Stimulated activated CD8-positive, alpha-beta memory T cell treated with anti-CD3 and anti-CD28 coated beads, Interleukin-4, amount 100 ng/mL, for 1 hour (primary cell): ENCODE measurements around the gene SAMD1.
A peak's percentile ranks its signal among the peaks of the same experiment; 100 is the strongest.

Source experiments
- DNase-seq, 2 donors: peaks; one replicate each; pipeline ENCODE4 v3.0.0-alpha.2; 2020; ENCODE audit warnings: low read depth in 2 of 2, low spot score in 1 of 2

Gene SAMD1

GRCh38 chr19:14090509-14091080 is at the start of gene SAMD1:
Gene SAMD1 (minus strand): TSS chr19:14090751.
- peak; percentile 74 to 78 for DNase-seq

DNA sequence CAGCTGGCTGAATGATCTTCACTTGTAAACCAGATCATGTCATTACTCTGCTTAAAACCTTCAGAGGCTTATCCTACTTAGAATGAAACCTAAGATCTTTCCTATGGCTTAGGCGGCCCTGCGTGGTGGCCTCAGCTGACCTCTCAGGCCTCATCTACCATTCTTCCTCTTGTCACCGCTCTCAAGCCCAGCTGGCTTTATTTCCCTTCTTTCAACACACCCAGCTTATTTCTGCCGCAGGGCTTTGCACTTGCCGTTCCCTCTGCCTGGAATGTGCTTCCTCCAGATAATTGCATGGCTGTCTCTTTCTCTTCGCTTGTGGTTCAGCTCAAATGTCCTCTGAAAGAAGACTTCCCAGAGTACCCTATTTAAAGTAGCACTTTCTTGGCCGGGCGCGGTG is 49.4 kb upstream of the SAMD1 start:
- no peak for DNase-seq

DNA sequence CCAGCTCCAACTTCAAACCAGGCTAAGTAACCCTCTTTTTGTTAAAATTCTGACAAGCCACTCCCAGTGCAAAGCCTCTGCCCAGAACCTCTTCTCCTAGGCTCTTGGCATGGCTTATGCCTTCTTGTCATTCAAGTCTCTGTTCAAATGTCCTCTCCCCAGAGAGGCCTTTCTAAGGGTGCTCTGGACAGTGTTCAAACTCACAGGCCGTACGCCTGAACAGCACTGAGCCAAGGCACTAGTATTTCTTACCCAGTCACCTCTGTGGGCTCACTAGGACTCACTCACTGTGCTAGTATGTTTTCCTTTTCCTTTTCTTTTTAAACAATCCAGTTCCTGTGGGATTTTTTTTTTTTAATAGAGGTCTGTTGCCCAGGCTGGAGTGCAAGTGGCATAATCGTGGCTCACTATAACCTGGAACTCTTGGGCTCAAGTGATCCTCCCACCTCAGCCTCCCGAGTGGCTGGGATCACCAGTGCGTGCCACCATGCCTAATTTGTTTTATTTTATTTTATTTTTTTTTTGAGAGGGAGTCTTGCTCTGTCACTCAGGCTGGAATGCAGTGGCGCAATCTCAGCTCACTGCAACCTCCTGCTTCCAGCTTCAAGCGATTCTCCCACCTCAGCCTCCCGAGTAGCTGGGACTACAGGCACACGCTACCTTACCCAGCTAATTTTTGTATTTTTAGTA is 48.2 kb upstream of the SAMD1 start:
- no peak for DNase-seq

DNA sequence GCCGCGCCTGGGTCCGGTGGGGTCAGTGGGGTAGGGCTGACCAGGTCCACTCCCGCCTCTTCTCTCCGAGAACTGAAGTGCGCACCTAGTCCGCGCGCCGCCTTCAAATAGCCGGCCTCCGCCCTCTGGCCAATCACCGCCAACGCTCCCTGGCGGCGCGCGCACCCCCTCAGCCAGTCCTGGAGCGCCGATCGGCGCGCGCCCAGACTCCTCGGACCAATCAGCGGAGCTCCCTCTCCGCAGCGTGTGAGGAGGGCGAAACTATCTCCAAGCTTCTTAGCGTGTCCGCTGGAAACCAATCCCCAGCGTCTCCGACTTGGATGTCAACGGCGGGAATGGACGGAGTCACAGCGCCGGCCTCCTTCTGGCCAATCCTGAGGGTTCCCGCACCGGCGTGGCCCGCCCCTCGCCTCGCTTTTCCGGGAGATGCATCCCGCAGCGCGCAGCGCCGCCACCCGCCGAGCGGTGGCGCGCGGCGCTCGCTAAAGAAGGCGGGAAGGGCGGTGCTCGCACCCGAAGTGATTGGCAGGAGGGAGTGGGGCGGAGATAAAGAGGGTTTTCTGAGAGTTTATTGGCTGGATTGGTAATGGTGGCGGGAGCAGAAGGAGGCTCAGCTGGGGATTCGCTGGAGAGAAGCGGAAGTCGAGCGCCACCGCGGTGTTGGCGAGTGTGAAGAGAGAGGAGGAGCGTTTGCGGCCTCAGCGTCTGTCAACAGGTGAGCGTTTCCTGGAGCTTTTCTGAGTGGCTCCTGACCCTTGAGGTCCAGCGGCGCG is 46.1 kb upstream of the SAMD1 start, which contains the start of gene ASF1B:
TSS of gene ASF1B (minus strand) at position 81 of the 773 bp plus-strand sequence. CDS start 133 bp downstream, outside the sequence.
- DNase-seq = peak; percentile 88 to 95

GRCh38 chr19:14135985-14136508 is 45.5 kb upstream of the SAMD1 start:
- DNase-seq = no peak

DNA sequence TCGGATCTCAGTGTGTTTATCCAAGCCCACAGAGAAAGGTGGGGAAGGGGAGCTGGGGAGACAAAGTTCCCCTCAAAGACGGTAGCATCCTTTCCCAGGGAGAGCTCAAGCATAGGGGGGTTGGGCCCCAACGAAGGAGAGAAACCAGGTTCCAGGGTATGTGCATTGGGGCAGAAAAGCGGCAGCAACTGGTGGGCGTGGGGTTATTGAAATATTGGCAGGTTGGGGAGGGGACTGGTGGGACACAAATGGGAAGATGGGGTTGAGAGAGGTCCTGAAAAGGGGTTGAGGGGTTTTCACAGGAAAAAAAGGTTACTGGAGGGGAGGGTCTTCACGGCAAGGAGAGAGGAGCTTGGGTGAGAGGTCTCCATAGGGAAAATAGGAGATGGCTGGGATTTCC is 44.8 kb upstream of the SAMD1 start:
- no peak for DNase-seq

- DNase-seq = no peak
Measured at GRCh38 chr19:14127929-14128509, 37.5 kb upstream of the SAMD1 start.

DNA sequence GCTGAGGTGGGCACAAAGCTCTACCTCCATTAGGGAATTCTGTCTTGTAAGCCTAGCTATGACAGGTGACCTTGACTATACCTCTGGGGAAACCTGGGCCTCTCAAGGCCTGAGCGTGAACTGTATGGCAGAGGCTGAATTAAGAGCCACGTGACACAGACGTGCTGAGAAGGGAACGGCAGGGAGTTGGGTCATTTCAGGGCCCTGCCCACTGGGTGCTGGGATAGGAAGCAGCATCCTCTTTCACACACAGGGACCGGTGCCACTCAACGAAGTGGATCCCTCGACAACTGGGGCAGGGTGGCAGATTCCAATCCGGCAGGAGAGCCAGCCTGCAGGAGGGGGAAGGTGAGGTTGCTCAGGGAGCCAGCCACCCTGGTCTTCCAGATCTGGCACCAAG is 36.6 kb upstream of the SAMD1 start:
- no peak for DNase-seq

DNA sequence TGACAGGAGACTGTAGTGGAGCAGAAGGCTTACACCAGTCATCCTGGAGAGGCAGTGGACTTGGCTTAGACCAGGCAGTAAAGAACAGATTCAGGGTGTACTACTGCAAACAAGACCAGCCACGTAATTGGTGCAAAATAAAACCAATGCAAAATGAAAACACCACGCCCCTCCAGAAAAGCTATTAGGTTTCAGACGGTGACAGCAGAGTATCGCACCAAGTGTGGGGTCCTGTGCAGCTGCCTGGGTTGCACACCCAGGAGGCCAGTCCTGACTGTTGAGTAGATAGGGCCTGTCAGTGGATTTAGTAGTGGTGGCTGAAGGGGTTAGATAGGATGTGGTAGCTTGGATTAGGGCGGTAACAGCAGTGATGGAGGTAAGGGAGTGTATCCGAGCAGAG is 32.4 kb upstream of the SAMD1 start:
- DNase-seq = no peak

DNA sequence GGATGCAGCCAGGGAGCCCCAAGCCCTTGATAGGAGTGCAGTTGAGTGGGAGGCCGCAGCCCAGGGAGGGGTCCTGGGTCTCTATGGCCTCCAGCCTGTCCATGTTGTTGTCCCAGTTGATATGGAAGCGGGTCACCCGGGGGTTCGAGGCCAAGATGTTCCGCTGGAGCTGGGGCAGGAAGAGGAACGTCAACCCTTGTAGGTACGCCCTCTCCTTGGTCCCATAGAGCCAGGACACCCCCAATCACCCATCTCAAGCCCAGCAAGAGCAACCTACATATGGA is 29.9 kb upstream of the SAMD1 start:
- DNase-seq = no peak

GRCh38 chr19:14119644-14120496 is 29.3 kb upstream of the SAMD1 start:
- no peak for DNase-seq

GRCh38 chr19:14119146-14119545 is 28.6 kb upstream of the SAMD1 start:
- DNase-seq = no peak

GRCh38 chr19:14118165-14119051 is 27.9 kb upstream of the SAMD1 start:
- no peak for DNase-seq

DNA sequence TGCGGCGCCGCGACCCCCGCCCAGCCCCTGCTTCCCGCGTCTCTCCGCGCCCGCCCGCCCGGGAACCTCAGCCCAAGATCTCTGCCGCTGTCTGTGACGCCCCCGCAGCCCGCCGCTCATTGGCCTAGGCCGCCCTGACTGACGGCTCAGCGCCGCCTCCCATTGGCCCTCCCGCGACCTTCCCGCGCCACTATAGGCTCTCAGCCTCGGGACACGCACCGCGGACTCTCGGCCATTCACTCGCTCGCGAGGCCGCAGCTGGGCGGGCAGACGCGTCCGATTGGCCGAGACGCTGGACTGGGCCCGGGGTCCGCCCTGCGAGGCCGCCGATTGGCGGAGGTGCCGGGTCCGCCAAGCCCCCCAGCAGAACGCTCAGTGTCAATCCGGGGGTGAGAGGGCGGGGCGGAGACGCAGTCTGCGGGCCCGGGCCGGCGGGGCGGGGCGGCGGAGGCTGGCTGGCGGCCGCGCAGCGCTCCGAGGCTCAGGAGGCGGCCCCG is 27.2 kb upstream of the SAMD1 start, which contains the start of gene PRKACA:
TSS of gene PRKACA (minus strand) at position 95 of the 497 bp plus-strand sequence. CDS start 215 bp downstream, outside the sequence.
- DNase-seq = peak; percentile 96 to 98

DNA sequence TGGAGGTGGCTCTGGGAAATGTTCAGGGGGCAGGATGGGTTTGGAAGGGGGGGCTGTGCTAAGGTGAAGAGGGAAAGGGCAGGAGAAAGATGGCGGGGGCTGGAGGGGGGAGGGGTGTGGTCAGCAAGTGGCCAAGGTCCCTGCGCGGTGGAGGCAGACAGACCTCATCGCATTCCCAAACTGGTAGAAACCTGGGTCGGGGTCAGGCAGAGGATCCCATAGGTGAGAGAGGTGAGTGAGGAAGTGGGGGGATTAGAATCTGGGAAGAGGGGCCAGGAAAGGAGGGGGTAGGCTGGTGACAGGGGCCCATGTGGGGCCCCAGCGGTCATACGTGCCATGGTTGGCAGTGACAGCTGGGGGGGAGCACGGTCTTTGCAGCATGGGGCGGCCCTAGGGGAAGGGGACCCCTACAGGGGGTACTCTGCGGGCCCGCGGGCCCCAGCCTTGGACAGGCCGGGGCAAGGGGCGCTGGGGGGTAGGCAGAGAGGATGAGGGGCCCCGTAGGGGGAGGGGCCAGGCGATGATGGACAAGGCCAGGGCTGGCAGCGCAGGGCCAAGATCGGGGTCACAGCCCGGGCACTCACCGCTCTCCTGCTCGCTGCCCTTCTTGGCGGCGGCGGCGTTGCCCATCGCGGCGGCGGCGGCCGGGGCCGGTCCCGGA is 26.5 kb upstream of the SAMD1 start:
- DNase-seq = no peak

DNA sequence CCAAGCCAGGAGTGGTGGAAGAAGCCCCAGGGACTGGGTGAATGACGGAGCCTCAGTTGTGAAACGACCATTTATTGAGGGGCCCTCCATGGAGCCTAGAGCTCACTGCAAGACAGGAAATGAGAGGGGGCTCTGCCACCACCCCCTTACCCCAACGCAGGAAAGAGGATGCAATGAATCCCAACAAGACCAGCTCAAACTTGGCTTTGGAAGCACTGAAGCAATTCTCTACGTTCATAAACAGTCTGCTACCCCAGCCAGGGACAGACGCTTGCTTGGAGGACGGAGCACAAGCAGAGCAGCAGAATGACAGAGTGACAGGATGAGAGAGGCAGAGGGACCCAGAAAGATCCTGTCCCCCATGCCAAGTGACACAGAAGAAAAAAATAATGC is 26.0 kb upstream of the SAMD1 start:
- DNase-seq = no peak

GRCh38 chr19:14115756-14116155 is 25.2 kb upstream of the SAMD1 start:
- no peak for DNase-seq

DNA sequence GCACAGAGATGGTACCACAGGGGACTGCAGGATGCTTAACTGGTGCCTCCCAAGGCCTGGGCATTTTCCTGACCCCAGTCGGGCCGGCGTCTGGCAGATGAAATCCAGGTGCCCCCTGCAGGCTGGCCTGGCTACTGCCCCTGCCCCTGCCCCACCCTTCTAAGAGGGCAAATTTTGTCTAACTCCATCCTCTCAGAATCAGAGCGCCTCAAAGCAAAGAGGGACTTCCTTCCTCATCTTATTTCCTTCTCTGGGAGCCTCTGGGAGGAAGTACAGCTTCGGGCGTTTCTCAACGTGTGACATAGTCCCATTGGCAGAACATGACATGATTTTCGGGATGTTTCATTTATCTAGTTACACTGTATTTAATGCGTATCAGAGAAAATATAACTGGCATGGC is 24.3 kb upstream of the SAMD1 start:
- DNase-seq = no peak

- DNase-seq = no peak
Measured at GRCh38 chr19:14114439-14114838, 23.9 kb upstream of the SAMD1 start.
